Psoas muscle (tissue), 8 donors: Measurements from ENCODE around the gene HOXC10. TPM values are rescaled to one million over a fixed set of nuclear protein-coding genes. Genes with fewer than 3 reads are reported as not detected.
A peak's percentile ranks its signal among the peaks of the same experiment; 100 is the strongest.

Source experiments
- ATAC-seq, 4 donors: fragments of 200-7000 bp; cut with Tn5 transposase; one replicate each; pipeline ENCODE4 v1.9.1; 2020; ENCODE audit warnings: moderate library complexity in 3 of 4, mild to moderate bottlenecking in 2 of 4
- DNase-seq, 2 donors: peaks; one replicate each; pipeline ENCODE4 v3.0.0-alpha.2; 2020
- H3K27ac ChIP-seq: fragments of 200-600 bp; one replicate; pipeline ENCODE4 v1.8.0; 2022
- H3K27me3 ChIP-seq, 3 donors: fragments of 200-600 bp in 1 of 3; one replicate each; pipeline versions ENCODE4 v1.6.1 to v1.8.0; 2013 to 2022; ENCODE audit warnings: low read length in 2 of 3, mild to moderate bottlenecking in 2 of 3, moderate library complexity in 1 of 3; ENCODE audit not compliant: insufficient read depth in 3 of 3
- H3K36me3 ChIP-seq, 2 donors: fragments of 200-600 bp in 1 of 2; one replicate each; pipeline versions ENCODE4 v1.6.1 to v1.8.0; 2013 to 2022; ENCODE audit warnings: low read depth in 1 of 2, mild to moderate bottlenecking in 1 of 2, moderate library complexity in 1 of 2; ENCODE audit not compliant: insufficient read depth in 1 of 2
- H3K4me1 ChIP-seq: fragments of 200-600 bp; one replicate; pipeline ENCODE4 v1.8.0; 2022
- H3K4me3 ChIP-seq: fragments of 200-600 bp; one replicate; pipeline ENCODE4 v1.8.0; 2022; ENCODE audit warnings: mild to moderate bottlenecking
- H3K9me3 ChIP-seq: fragments of 200-600 bp; one replicate; pipeline ENCODE4 v1.8.0; 2022
- CTCF ChIP-seq: fragments of 200-600 bp; IDR thresholded peaks from one replicate; pipeline ENCODE4 v1.8.0; 2022; ENCODE audit warnings: antibody characterized with exemption
- WGBS, 3 donors: extraction: QIAGEN DNeasy Blood & Tissue Kit; methylation state at CpG; one replicate each; pipeline versions ENCODE4 v1.1.6 to v1.1.7; 2013; 5-methylcytosine and 5-hydroxymethylcytosine counted together
- intact Hi-C, 2 donors: fragments of 100-400 bp; cut with DNase I; formaldehyde crosslinking; loops; one replicate each; pipeline versions ENCODE4 v1.11.0 to v1.14.2; 2022
- polyA plus RNA-seq, 3 donors: library from polyadenylated mRNA; stranded (reverse); fragments of 200-250 nt; gene quantifications; one replicate each; pipeline ENCODE4 v1.2.3, GENCODE V29; 2013
- total RNA-seq, 4 donors: library from RNA; stranded (reverse); fragmentation: NEBNext Ultra II Directional in 2 of 4; extraction: Animal tissue kit (Norgen Biotek cat#: 25700) in 2 of 4; gene quantifications; one replicate each; pipeline versions ENCODE4 v1.2.1 to v1.2.4, GENCODE V29; 2021 to 2023
- donor health status: healthy with polysubstance abuse.
- donor health status: DM: no; HTN: no; CAD: no; lungs with moderate emphysema.
- donor health status: Bipolar disorder and iron deficiency.
- donor health status: healthy.
- donor health status: DM: yes; HTN: yes; CAD: no.
- donor health status: DM: no; HTN: no; CAD: no.
- donor health status: DM: no; HTN: no; CAD: no.
- donor health status: DM: yes; HTN: yes; CAD: no.

Gene HOXC10
- total and polyA plus RNA-seq, 7 donors = 3.0 to 129 (median 62.0) TPM

GRCh38 chr12:53953831-53954693 lies 30.9 kb upstream of the HOXC10 start:
- Histone ChIP-seq H3K27ac (no peak overlapping the region), H3K4me3 (peak overlapping the region; percentile 38), H3K27me3 (peaks cover 0 to 100% (median 69%) of the 10 kb centered on the region in 3 donors), H3K36me3 (no peaks in the 10 kb centered on the region), H3K4me1 (no peaks in the 10 kb centered on the region), H3K9me3 (no peaks in the 10 kb centered on the region)
- WGBS, 3 donors = 50 to 60% (median 51%) methylated on average over 19 of the region's 19 CpGs
- TF ChIP-seq CTCF = no peak
- intact Hi-C loops = loop anchor here in 1 of 2 donors (10.0 kb wide), 1 partner anchor 169 kb away; no protein-coding TSS in a partner anchor
- no peak for DNase-seq
- no peak for ATAC-seq

- peak in 1 of 4 donors; percentile 29 for ATAC-seq
- DNase-seq = peak in 1 of 2 donors; percentile 37
- peaks cover 0 to 100% (median 69%) of the 10 kb centered on the region in 3 donors for H3K27me3 ChIP-seq
- no peak within 1 kb of the TSS for H3K27ac ChIP-seq
- no peaks in the 10 kb centered on the region for H3K9me3 ChIP-seq
- intact Hi-C loops = loop anchor here in 1 of 2 donors (10.0 kb wide), 1 partner anchor 170 kb away; no protein-coding TSS in a partner anchor
- no peak for TF ChIP-seq CTCF
- WGBS, 3 donors = 5 to 6% (median 5%) methylated on average over 19 to 20 of the region's 20 CpGs
- H3K4me1 ChIP-seq = no peaks in the 10 kb centered on the region
- peak within 1 kb of the TSS; percentile 38 for H3K4me3 ChIP-seq
- H3K36me3 ChIP-seq = no peaks in the 10 kb centered on the region
Observed at GRCh38 chr12:53954694-53955035, 30.3 kb upstream of the HOXC10 start, which contains the start of gene HOXC12. Gene HOXC12 (plus strand): TSS chr12:53954903. CDS start chr12:53954930, 27 bp downstream.

GRCh38 chr12:53955036-53955775 lies 29.7 kb upstream of the HOXC10 start:
- ATAC-seq (peak in 2 of 4 donors; percentile 22 to 23), DNase-seq (peak in 1 of 2 donors; percentile 41)
- Histone ChIP-seq H3K4me3 (peak overlapping the region; percentile 38), H3K9me3 (no peaks in the 10 kb centered on the region), H3K36me3 (no peaks in the 10 kb centered on the region), H3K4me1 (no peaks in the 10 kb centered on the region), H3K27me3 (peaks cover 0 to 100% (median 65%) of the 10 kb centered on the region in 3 donors), H3K27ac (no peak overlapping the region)
- WGBS, 3 donors = 10 to 14% (median 12%) methylated on average over 49 to 86 of the region's 86 CpGs
- intact Hi-C loops = loop anchor here in 1 of 2 donors (10.0 kb wide), 1 partner anchor 170 kb away; no protein-coding TSS in a partner anchor
- TF ChIP-seq CTCF = no peak

- Histone ChIP-seq H3K9me3 (no peaks in the 10 kb centered on the region), H3K4me3 (no peak overlapping the region), H3K27ac (no peak overlapping the region), H3K36me3 (no peaks in the 10 kb centered on the region), H3K4me1 (no peaks in the 10 kb centered on the region), H3K27me3 (peaks cover 0 to 100% (median 59%) of the 10 kb centered on the region in 3 donors)
- intact Hi-C loops = loop anchor here in 1 of 2 donors (10.0 kb wide), 1 partner anchor 171 kb away; no protein-coding TSS in a partner anchor
- no peak for TF ChIP-seq CTCF
- DNase-seq (no peak), ATAC-seq (no peak)
- 60 to 69% (median 65%) methylated on average over 10 of the region's 10 CpGs for WGBS, 3 donors
Observed at GRCh38 chr12:53955776-53956250, 29.1 kb upstream of the HOXC10 start.
